GM06990 (cell line): ENCODE measurements around the gene ARL13B.

Source experiments
- DNase-seq: peaks from one replicate; pipeline ENCODE4 v3.0.0-alpha.2; 2011; ENCODE audit not compliant: insufficient read length; ENCODE audit errors: extremely low read depth
- H3K27me3 ChIP-seq: replicated peaks from 2 replicates; pipeline ENCODE4 v1.6.0; 2011; ENCODE audit warnings: low read length; ENCODE audit not compliant: control insufficient read depth, insufficient read depth
- H3K36me3 ChIP-seq: 2 replicates; pipeline ENCODE4 v1.5.1; 2011; ENCODE audit warnings: low read length; ENCODE audit not compliant: control insufficient read depth, insufficient read depth
- H3K4me3 ChIP-seq: replicated peaks from 2 replicates; pipeline ENCODE4 v1.5.1; 2011; ENCODE audit warnings: low read depth, mild to moderate bottlenecking, control low read depth, low read length
- TF ChIP-seq, protein P1 (sequence below): IDR thresholded peaks from 2 replicates; pipeline ENCODE4 v1.5.1; 2011; ENCODE audit warnings: low read length, control low read depth, mild to moderate bottlenecking, inconsistent platforms; ENCODE audit not compliant: insufficient read depth, poor library complexity, severe bottlenecking

Gene ARL13B

DNA sequence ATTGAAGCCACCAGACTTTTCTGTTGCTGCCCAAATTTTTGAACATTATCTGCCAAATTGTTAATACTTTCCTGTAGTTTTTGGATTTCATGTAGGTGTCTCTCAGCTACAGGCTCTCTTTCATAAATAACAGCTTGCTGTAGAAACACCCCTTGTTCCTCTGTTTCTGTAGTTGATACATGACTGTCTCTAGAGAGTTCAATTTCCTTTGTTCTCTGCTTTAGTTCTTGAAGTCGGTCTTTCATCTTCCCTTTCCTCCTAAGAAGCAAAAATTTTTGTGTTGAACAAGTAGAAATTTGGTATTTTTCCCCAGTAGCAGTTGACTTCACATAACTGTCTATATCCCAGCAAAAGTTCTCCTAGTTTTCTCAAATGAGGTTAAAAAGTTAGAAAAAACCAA lies 35.1 kb downstream of the ARL13B start:
- Histone ChIP-seq H3K36me3 (no peaks in the 10 kb centered on the region), H3K4me3 (no peak overlapping the region), H3K27me3 (no peaks in the 10 kb centered on the region)
- TF ChIP-seq, protein P1, sequence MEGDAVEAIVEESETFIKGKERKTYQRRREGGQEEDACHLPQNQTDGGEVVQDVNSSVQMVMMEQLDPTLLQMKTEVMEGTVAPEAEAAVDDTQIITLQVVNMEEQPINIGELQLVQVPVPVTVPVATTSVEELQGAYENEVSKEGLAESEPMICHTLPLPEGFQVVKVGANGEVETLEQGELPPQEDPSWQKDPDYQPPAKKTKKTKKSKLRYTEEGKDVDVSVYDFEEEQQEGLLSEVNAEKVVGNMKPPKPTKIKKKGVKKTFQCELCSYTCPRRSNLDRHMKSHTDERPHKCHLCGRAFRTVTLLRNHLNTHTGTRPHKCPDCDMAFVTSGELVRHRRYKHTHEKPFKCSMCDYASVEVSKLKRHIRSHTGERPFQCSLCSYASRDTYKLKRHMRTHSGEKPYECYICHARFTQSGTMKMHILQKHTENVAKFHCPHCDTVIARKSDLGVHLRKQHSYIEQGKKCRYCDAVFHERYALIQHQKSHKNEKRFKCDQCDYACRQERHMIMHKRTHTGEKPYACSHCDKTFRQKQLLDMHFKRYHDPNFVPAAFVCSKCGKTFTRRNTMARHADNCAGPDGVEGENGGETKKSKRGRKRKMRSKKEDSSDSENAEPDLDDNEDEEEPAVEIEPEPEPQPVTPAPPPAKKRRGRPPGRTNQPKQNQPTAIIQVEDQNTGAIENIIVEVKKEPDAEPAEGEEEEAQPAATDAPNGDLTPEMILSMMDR: no peak
- no peak for DNase-seq

DNA sequence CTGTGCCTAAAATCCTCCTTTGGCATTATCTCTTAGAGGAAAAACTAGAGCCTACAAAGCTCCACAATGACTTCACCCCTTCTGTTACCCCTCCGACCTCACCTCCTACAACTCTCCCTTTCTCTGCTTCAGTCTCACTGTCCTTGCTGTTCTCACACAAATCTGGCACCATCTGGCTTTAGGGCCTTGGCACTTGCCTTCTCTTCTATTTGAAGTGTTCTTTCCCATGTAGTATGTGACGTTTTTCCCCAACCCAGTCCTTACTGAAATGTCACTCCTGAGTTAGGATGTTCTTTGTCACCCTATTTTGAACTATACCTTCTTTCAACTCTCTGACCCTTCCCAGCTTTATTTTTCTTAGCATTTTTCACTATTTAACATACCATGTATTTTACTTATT lies 39.7 kb downstream of the ARL13B start:
- TF ChIP-seq, protein P1: no peak
- H3K36me3 ChIP-seq: no peaks in the 10 kb centered on the region
- no peak overlapping the region for H3K4me3 ChIP-seq
- DNase-seq: no peak
- H3K27me3 ChIP-seq: no peaks in the 10 kb centered on the region

DNA sequence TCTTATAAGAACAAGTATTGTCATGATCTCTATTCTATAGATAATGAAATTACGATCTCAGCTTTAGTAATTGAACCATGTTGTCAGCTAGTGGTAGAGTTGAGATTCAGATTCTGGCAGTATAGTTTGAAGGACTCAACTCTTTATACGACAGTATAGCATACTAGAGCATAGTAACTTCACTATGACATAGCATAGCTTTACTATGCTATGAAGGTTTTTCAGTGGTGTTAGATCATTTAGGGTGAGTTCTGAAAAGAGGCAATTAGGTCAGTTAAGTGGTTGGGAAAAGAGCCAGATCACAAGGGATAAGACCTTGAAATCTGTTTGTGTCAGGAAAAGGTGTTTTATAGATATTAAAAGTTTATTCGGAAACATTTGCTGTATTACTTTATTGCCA lies 40.3 kb downstream of the ARL13B start:
- H3K4me3 ChIP-seq: no peak overlapping the region
- no peaks in the 10 kb centered on the region for H3K27me3 ChIP-seq
- TF ChIP-seq, protein P1: no peak
- DNase-seq: no peak
- no peaks in the 10 kb centered on the region for H3K36me3 ChIP-seq

DNA sequence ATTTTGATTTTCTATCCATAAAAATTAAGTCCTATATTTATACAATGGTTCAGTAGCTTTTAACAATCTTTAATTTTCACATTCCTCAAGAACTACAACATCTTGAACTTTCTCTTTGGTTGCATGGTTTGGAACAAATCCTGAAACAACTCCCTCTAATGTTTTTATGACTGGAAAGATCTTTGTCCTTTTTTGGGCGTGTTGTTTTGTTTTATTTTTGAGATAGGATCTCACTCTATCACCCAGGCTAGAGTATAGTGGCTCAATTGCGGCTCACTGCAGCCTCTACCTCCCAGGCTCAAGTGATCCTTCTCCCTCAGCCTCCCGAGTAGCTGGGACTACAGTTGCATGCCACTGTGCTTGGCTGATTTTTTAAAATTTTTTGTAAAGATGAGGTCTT lies 44.4 kb downstream of the ARL13B start:
- Histone ChIP-seq H3K36me3 (no peaks in the 10 kb centered on the region), H3K27me3 (no peaks in the 10 kb centered on the region), H3K4me3 (no peak overlapping the region)
- TF ChIP-seq, protein P1: no peak
- DNase-seq: no peak

DNA sequence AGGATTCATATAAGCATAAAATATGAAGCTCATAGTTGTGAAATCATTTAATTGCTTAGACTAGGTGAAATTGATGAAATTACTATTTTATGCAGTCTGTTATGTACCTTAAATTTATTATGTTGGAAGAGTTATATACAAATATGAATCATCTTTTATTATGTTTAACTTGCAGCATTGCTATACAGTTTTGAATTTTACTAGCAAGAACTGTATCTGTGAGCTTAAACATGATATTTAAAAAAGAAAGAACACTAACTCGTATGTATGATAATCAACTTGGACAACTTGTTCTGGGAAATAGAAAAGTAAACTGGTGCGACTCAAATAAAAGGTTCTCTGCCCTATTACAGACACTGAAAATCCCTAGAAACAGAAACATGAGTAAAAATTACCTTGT lies 46.7 kb downstream of the ARL13B start:
- TF ChIP-seq, protein P1: no peak
- Histone ChIP-seq H3K36me3 (no peaks in the 10 kb centered on the region), H3K27me3 (no peaks in the 10 kb centered on the region), H3K4me3 (no peak overlapping the region)
- DNase-seq: no peak

DNA sequence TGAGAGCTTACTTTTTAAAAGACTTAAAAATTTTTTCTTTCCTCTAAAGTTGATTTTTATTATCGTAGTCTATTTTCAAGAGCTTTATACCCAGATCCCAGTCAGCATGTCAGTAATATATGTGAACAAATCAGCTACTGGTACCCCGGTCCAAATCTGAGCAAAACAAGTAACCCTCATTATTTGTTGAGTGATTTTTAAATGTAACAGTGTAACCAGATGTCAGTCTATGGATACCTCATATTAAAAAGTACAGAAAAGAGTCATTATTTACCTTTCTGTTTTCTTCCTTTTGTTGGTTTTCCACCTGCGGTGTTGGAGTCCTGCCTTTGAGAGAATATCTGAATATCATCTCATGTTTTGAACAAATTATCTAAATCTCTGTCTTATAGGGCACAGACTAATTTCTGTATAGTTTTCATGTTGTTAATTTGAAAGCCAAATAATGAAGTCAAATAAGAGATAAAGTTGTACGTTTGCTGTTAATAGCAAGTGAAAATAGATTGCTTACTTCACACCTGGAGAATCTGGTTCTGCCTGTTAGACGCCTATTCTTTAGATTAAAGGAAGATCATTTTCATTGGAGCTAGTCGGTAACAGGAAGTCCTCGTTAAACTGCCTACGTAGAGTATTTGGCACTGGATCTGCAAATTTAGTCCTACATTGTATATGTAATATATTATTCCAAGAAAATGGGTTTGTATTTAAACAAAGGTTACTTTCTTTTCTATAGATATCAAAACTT lies 48.3 kb downstream of the ARL13B start, which contains the start of gene STX19:
STX19 (minus strand) TSS at position 505 of the 745 bp plus-strand sequence. CDS start 13,328 bp downstream, outside the sequence.
- Histone ChIP-seq H3K36me3 (no peaks in the 10 kb centered on the region), H3K4me3 (no peak within 1 kb of the TSS), H3K27me3 (no peaks in the 10 kb centered on the region)
- TF ChIP-seq, protein P1: no peak
- no peak for DNase-seq
